H1 (cell line): ENCODE results near the gene SP8. TPM values are rescaled to one million over a fixed set of nuclear protein-coding genes. Genes with fewer than 3 reads are reported as not detected.

Source experiments
- CTCF ChIA-PET: fragments of 300-600 bp; sonication (Branson Sonifier 250); formaldehyde crosslinking; loops from one replicate; lab custom pipeline; 2021; ENCODE audit not compliant: partially characterized antibody; lab: Charles Lee
- POLR2A ChIA-PET: fragments of 300-600 bp; sonication (Branson Sonifier 250); formaldehyde crosslinking; loops from one replicate; lab custom pipeline; 2021; ENCODE audit warnings: inconsistent platforms; ENCODE audit not compliant: partially characterized antibody; lab: Charles Lee
- DNase-seq, 2 experiments: peaks; one replicate each; pipeline versions ENCODE4 v3.0.0 to v3.0.0-alpha.2; 2010 to 2022; ENCODE audit warnings: low spot score in 2 of 2, low read depth in 1 of 2, mixed read lengths in 1 of 2
- FAIRE-seq: peaks from 2 replicates; lab custom pipeline; 2011; peaks lifted over from hg19 to GRCh38; lab: Jason Lieb, UNC
- H2AFZ ChIP-seq: 2 replicates; pipeline ENCODE4 v1.8.1; 2012; ENCODE audit warnings: low read length, inconsistent platforms
- H2AK5ac ChIP-seq: 2 replicates; pipeline ENCODE4 v1.6.1; 2013; ENCODE audit warnings: low read depth, low read length
- H2BK120ac ChIP-seq: replicated peaks from 2 replicates; pipeline ENCODE3; 2013; ENCODE audit warnings: low read depth, low read length, inconsistent platforms
- H2BK12ac ChIP-seq: 2 replicates; pipeline ENCODE4 v1.6.1; 2013; ENCODE audit warnings: low read depth, low read length
- H2BK15ac ChIP-seq: 2 replicates; pipeline ENCODE4 v1.6.1; 2013; ENCODE audit warnings: low read length
- H2BK20ac ChIP-seq: 2 replicates; pipeline ENCODE4 v1.6.1; 2013; ENCODE audit warnings: low read length
- H2BK5ac ChIP-seq: 2 replicates; pipeline ENCODE4 v1.6.1; 2013; ENCODE audit warnings: low read depth, low read length
- H3K14ac ChIP-seq: 2 replicates; pipeline ENCODE4 v1.6.1; 2013; ENCODE audit warnings: inconsistent platforms; ENCODE audit not compliant: insufficient read length
- H3K18ac ChIP-seq: 2 replicates; pipeline ENCODE4 v1.6.1; 2013; ENCODE audit warnings: low read length; ENCODE audit errors: extremely low read depth
- H3K23ac ChIP-seq: 2 replicates; pipeline ENCODE4 v1.6.1; 2013; ENCODE audit warnings: inconsistent platforms; ENCODE audit not compliant: insufficient read length
- H3K23me2 ChIP-seq: 2 replicates; pipeline ENCODE4 v1.6.1; 2013; ENCODE audit warnings: low read depth, low read length
- H3K27ac ChIP-seq: 2 replicates; pipeline ENCODE4 v1.6.1; 2011; ENCODE audit warnings: low read depth, low read length, inconsistent platforms
- H3K27me3 ChIP-seq, 4 experiments: replicated peaks in 1 of 4; 1 replicate in 1 of 4; 2 replicates in 3 of 4; pipeline versions ENCODE4 v1.6.1 to v1.8.1; 2011 to 2013; ENCODE audit warnings: low read length in 3 of 4, mild to moderate bottlenecking in 3 of 4, inconsistent platforms in 2 of 4, mixed read lengths in 2 of 4, moderate library complexity in 1 of 4; ENCODE audit not compliant: control insufficient read depth in 3 of 4, insufficient read depth in 3 of 4; ENCODE audit errors: extremely low read depth in 1 of 4
- H3K36me3 ChIP-seq, 4 experiments: 2 replicates each; pipeline versions ENCODE4 v1.6.1 to v1.8.1; 2011 to 2013; ENCODE audit warnings: mild to moderate bottlenecking in 4 of 4, low read length in 3 of 4, moderate library complexity in 2 of 4, control low read depth in 1 of 4, inconsistent platforms in 1 of 4; ENCODE audit not compliant: insufficient read depth in 4 of 4, control insufficient read depth in 2 of 4
- H3K4ac ChIP-seq: replicated peaks from 2 replicates; pipeline ENCODE3; 2013; ENCODE audit warnings: low read length, low read depth, mixed read lengths, inconsistent platforms; ENCODE audit not compliant: insufficient read length
- H3K4me1 ChIP-seq, 4 experiments: replicated peaks in 1 of 4; 1 replicate in 1 of 4; 2 replicates in 3 of 4; pipeline versions ENCODE4 v1.6.1 to v1.8.1; 2011 to 2013; ENCODE audit warnings: low read length in 3 of 4, inconsistent platforms in 2 of 4, mixed read lengths in 1 of 4; ENCODE audit not compliant: insufficient read depth in 4 of 4, control insufficient read depth in 3 of 4
- H3K4me2 ChIP-seq, 2 experiments: 2 replicates each; pipeline versions ENCODE4 v1.6.1 to v1.8.1; 2011 to 2013; ENCODE audit warnings: low read depth in 2 of 2, low read length in 2 of 2, control low read depth in 1 of 2, inconsistent platforms in 1 of 2, mild to moderate bottlenecking in 1 of 2; ENCODE audit not compliant: insufficient read depth in 1 of 2
- H3K4me3 ChIP-seq, 4 experiments: fragments of 200-600, 300-600 bp in 1 of 4; sonication (generic), shearing (Covaris generic), sonication (Bioruptor Twin) in 1 of 4; 2 replicates each; pipeline versions ENCODE4 v1.5.1 to v1.8.1; 2011 to 2016; ENCODE audit warnings: low read length in 4 of 4, low read depth in 3 of 4, control low read depth in 2 of 4, inconsistent platforms in 2 of 4, mild to moderate bottlenecking in 2 of 4, mixed read lengths in 1 of 4, moderate library complexity in 1 of 4; ENCODE audit not compliant: insufficient read depth in 2 of 4; ENCODE audit errors: extremely low read depth in 1 of 4
- H3K56ac ChIP-seq: replicated peaks from 2 replicates; pipeline ENCODE3; 2013; ENCODE audit warnings: low read depth, mild to moderate bottlenecking, mixed read lengths, low read length, inconsistent platforms; ENCODE audit not compliant: insufficient read length
- H3K79me1 ChIP-seq: 2 replicates; pipeline ENCODE4 v1.6.1; 2013; ENCODE audit warnings: low read depth, low read length, control low read depth
- H3K79me2 ChIP-seq, 2 experiments: 2 replicates each; pipeline versions ENCODE4 v1.6.1 to v1.8.1; 2012 to 2013; ENCODE audit warnings: low read length in 2 of 2, mild to moderate bottlenecking in 2 of 2, inconsistent platforms in 1 of 2; ENCODE audit not compliant: insufficient read depth in 2 of 2, control insufficient read depth in 1 of 2
- H3K9ac ChIP-seq, 4 experiments: replicated peaks in 1 of 4; 1 replicate in 1 of 4; 2 replicates in 3 of 4; pipeline versions ENCODE4 v1.6.1 to v1.8.1; 2011 to 2013; ENCODE audit warnings: low read depth in 3 of 4, low read length in 3 of 4, control low read depth in 2 of 4, mild to moderate bottlenecking in 2 of 4, moderate library complexity in 2 of 4, inconsistent platforms in 1 of 4; ENCODE audit errors: extremely low read depth in 1 of 4
- H3K9me3 ChIP-seq, 2 experiments: 2 replicates each; pipeline versions ENCODE4 v1.6.1 to v1.8.1; 2012 to 2013; ENCODE audit warnings: mild to moderate bottlenecking in 2 of 2, moderate library complexity in 2 of 2, control low read depth in 1 of 2, inconsistent platforms in 1 of 2, low read depth in 1 of 2, low read length in 1 of 2, mixed read lengths in 1 of 2; ENCODE audit not compliant: insufficient read depth in 2 of 2
- H4K20me1 ChIP-seq, 2 experiments: replicated peaks in 1 of 2; 2 replicates each; pipeline versions ENCODE3 to v1.8.1; 2011 to 2013; ENCODE audit warnings: inconsistent platforms in 2 of 2, low read length in 2 of 2, mild to moderate bottlenecking in 1 of 2; ENCODE audit not compliant: insufficient read depth in 2 of 2, control insufficient read depth in 1 of 2
- H4K5ac ChIP-seq: 2 replicates; pipeline ENCODE4 v1.6.1; 2013; ENCODE audit warnings: low read length, low read depth, mixed read lengths, inconsistent platforms; ENCODE audit not compliant: insufficient read length
- H4K8ac ChIP-seq: 2 replicates; pipeline ENCODE4 v1.8.0; 2013; ENCODE audit warnings: mild to moderate bottlenecking, moderate library complexity, low read length, inconsistent platforms; ENCODE audit not compliant: insufficient read depth; ENCODE audit errors: extremely low read depth
- H4K91ac ChIP-seq: replicated peaks from 2 replicates; pipeline ENCODE3; 2013; ENCODE audit warnings: low read length, mixed read lengths, inconsistent platforms; ENCODE audit not compliant: insufficient read length
- EP300 ChIP-seq, 2 experiments: IDR thresholded peaks; 1 replicate in 1 of 2; 2 replicates in 1 of 2; pipeline ENCODE4 v1.6.1; 2011 to 2012; ENCODE audit warnings: low read depth in 2 of 2, low read length in 2 of 2, mild to moderate bottlenecking in 2 of 2, borderline replicate concordance in 1 of 2, inconsistent platforms in 1 of 2, moderate library complexity in 1 of 2
- FOSL1 ChIP-seq: IDR thresholded peaks from 2 replicates; pipeline ENCODE4 v1.6.1; 2011; ENCODE audit warnings: mild to moderate bottlenecking, low read depth, low read length, moderate library complexity; ENCODE audit not compliant: insufficient read depth
- SIN3A ChIP-seq, 2 experiments: IDR thresholded peaks in 1 of 2; conservative IDR thresholded peaks in 1 of 2; 2 replicates each; pipeline ENCODE4 v1.6.1; 2011 to 2012; ENCODE audit warnings: low read length in 2 of 2, improper control_type of control experiment in 1 of 2, low read depth in 1 of 2, mild to moderate bottlenecking in 1 of 2
- WGBS, 2 experiments: shearing (Covaris generic) in 1 of 2; methylation state at CpG; one replicate each; pipeline versions ENCODE4 v1.1.6 to v1.1.7; 2013 to 2015; ENCODE audit warnings: low lambda C conversion rate in 2 of 2, mixed read lengths in 2 of 2, inconsistent platforms in 1 of 2, low coverage in 1 of 2, missing lambda C conversion rate in 1 of 2; ENCODE audit not compliant: insufficient replicate concordance in 2 of 2, insufficient coverage in 1 of 2, insufficient read length in 1 of 2; ENCODE audit errors: extremely low coverage in 1 of 2, missing lambda C conversion rate in 1 of 2; 5-methylcytosine and 5-hydroxymethylcytosine counted together
- polyA plus RNA-seq, 7 experiments: library from polyadenylated mRNA; depleted of rRNA in 3 of 7; stranded (reverse) in 5 of 7; unstranded in 2 of 7; fragments of >200 nt in 5 of 7; fragments of 200-250 nt in 2 of 7; gene quantifications; 1 replicate in 5 of 7; 2 replicates in 1 of 7; 4 replicates in 1 of 7; pipeline versions ENCODE4 v1.2.1 to v1.2.3, GENCODE V29; 2011 to 2013; ENCODE audit warnings: missing spikeins in 2 of 7, mixed read lengths in 2 of 7
- total RNA-seq: library from RNA; stranded (reverse); fragmentation: NEBNext Ultra II Directional; extraction: Animal tissue kit (Norgen Biotek cat#: 25700); gene quantifications from 2 replicates; pipeline ENCODE4 v1.2.1, GENCODE V29; 2021

SP8 gene
- total and polyA plus RNA-seq, 2 of the 8 experiments (the other 6 are each of a cell fraction or from before 2014, with no cell fraction given), result 11.3 to 12.0 TPM

GRCh38 chr7:20741801-20742200 lies 44.9 kb downstream of the SP8 start:
- POLR2A ChIA-PET, result no interaction called here
- H4K20me1 ChIP-seq, result no peaks in the 10 kb centered on the region
- no peak overlapping the region for H4K91ac ChIP-seq
- no peak for FAIRE-seq
- peaks cover 0 to 1% (median 0%) of the 10 kb centered on the region in 4 experiments; a peak in 1 of 7 replicates for H3K27me3 ChIP-seq
- H3K9me3 ChIP-seq, result no peaks in the 10 kb centered on the region
- DNase-seq, result no peak
- H2AK5ac ChIP-seq, result no peak overlapping the region
- no peak overlapping the region for H4K5ac ChIP-seq
- H2BK15ac ChIP-seq, result no peak overlapping the region
- CTCF ChIA-PET, result no interaction called here
- H2BK5ac ChIP-seq, result no peak overlapping the region
- H3K36me3 ChIP-seq, result no peaks in the 10 kb centered on the region
- H2BK12ac ChIP-seq, result no peak overlapping the region
- no peak overlapping the region for H3K9ac ChIP-seq
- no peak overlapping the region for H3K27ac ChIP-seq
- no peak overlapping the region for H3K56ac ChIP-seq
- no peak overlapping the region for H3K4me3 ChIP-seq
- no peaks in the 10 kb centered on the region for H3K79me2 ChIP-seq
- H3K4ac ChIP-seq, result no peak overlapping the region
- H3K18ac ChIP-seq, result no peak overlapping the region
- 94% methylated on average over 2 of the region's 2 CpGs; no CpG with 5 or more reads in 1 of the 2 experiments for WGBS, 2 experiments
- H3K4me2 ChIP-seq, result no peak overlapping the region
- TF ChIP-seq SIN3A (conservative IDR thresholded peaks at IDR 0.05 in 1 of 2, IDR thresholded peaks at IDR 0.05 in 1 of 2; ENCODE audit: low read depth in 1 of 2, low read length in 2 of 2) (no peak), FOSL1 (no peak), EP300 (IDR thresholded peaks at IDR 0.05; ENCODE audit: borderline replicate concordance in 1 of 2, low read depth in 2 of 2, low read length in 2 of 2) (no peak)
- H4K8ac ChIP-seq, result no peak overlapping the region
- no peak overlapping the region for H2BK20ac ChIP-seq
- no peak overlapping the region for H3K23ac ChIP-seq
- peaks cover 2 to 4% (median 3%) of the 10 kb centered on the region in 4 experiments; a peak in 4 of 7 replicates for H3K4me1 ChIP-seq
- H2AFZ ChIP-seq, result no peak overlapping the region
- no peaks in the 10 kb centered on the region for H3K23me2 ChIP-seq
- H3K79me1 ChIP-seq, result no peaks in the 10 kb centered on the region
- H2BK120ac ChIP-seq, result no peak overlapping the region
- H3K14ac ChIP-seq, result no peak overlapping the region
